GM18517 (cell line): ENCODE measurements around the gene METTL3.

Experiments
- ATAC-seq: cut with Tn5 transposase; IDR thresholded peaks from one replicate; pipeline ENCODE4 v1.9.1; 2021; ENCODE audit warnings: mild to moderate bottlenecking, moderate library complexity; ENCODE audit not compliant: unreplicated experiment

The METTL3 gene

DNA sequence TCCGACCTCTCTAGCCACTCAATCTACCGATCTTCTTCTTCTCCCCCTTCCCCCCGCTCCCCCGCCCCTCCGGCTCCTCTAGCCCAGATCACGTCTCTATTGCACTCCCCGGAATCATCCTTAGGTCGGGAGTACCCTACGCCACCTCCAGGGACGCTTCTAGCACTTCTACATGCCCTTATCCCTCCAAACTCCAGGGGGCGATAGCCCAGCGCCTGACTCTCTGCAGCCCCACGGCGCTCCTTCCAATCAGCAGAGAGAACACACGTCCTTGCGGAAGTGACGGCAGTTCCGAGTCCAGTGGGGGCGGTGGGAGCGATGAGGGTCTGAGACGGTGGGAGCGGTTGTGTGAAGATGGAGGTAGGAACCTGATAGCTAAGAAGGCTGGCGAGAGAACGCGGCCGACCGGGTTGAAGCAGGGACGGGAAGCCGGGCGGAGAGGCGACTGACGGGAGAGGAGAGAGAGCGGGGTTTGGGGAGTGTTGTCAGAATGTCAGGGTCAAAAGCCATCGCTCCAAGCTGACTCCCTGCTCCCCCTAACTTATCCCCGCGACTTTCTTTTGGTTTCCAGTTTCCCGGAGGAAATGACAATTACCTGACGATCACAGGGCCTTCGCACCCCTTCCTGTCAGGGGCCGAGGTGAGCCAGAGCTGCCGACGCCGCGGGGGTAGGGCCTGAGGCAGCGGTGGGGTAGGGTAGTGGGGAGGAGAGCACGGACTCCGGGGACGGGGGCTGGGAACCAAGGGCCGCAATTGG, 34.0 kb downstream of the METTL3 start, which contains the start of the genes RAB2B and TOX4:
Gene RAB2B, minus strand, starts transcription at position 35 of the 757 bp plus-strand sequence. CDS start 87 bp downstream, outside the sequence.
Gene TOX4, plus strand, starts transcription at position 271 of the 757 bp plus-strand sequence. Its CDS starts 84 bp downstream, at position 355.
- ATAC-seq, result peak; percentile 97

DNA sequence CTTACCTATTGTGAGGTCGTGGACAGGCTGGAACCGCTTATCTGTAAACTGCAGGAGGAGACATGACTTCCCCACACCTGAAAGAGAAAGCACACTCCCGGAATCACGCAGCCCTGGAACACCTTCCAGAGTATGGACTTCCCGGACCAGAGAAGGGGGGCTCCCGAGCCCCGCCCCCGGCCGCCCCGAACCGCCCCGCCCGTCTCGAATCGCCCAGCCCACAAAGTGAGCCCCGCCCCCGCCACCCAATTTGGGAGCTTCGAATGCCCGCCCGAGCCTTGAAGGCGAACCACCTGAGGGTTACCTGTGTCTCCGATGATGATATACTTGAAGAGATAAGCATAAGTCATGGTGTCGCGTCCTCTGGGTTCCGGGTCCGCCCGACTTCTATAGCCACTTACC, 34.6 kb downstream of the METTL3 start:
- ATAC-seq, result peak; percentile 14

DNA sequence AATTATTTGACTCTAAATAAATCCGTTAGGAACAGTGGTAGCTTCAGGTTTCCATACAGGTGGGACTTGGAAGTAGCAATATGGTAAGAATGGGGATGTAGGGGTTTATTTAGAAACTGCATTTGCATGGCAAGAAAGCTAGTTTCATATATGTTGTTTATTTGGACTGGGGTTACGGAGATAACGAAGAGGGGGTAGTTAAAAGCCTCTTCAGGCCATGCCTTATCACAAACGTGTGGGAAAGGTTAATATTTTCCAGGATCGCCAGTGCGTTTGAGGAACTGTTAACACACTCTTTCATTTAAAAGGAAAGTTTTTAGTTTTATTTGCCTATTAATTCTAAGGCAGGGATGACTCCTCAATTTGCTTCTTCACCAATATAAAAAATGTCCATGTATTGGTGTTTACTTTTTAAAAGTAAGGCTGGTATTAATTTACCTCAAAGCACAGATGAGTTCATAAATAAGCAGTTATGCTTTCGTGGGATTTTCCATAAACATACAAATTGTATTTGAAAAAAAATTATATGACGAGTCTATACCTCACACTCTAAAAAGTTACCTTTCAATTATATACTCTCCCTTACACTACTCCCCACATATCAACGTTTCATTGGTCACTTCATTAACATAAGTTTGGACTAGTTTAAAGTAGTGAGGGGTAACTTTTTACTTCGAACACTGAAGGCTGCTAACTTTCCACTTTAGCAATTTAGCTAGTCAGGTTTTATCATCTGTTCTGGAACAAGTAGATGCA, 35.2 kb downstream of the METTL3 start:
- ATAC-seq, result no peak

DNA sequence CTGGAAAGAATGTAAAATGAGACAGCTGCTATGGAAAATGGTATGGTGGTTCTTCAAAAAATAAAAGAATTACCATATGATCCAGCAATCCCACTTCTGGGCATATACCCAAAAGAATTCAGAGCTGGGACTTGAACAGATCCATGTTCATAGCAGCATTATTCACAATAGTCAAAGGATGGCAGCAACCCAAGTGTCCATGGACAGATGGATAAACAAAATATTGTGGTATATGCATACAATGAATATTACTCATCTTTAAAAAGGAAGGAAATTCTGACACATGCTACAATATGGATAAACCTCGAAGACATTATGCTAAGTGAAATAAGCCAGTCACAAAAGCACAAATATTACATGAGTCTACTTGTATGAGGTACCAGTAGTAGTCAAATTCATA, 43.5 kb downstream of the METTL3 start:
- no peak for ATAC-seq

DNA sequence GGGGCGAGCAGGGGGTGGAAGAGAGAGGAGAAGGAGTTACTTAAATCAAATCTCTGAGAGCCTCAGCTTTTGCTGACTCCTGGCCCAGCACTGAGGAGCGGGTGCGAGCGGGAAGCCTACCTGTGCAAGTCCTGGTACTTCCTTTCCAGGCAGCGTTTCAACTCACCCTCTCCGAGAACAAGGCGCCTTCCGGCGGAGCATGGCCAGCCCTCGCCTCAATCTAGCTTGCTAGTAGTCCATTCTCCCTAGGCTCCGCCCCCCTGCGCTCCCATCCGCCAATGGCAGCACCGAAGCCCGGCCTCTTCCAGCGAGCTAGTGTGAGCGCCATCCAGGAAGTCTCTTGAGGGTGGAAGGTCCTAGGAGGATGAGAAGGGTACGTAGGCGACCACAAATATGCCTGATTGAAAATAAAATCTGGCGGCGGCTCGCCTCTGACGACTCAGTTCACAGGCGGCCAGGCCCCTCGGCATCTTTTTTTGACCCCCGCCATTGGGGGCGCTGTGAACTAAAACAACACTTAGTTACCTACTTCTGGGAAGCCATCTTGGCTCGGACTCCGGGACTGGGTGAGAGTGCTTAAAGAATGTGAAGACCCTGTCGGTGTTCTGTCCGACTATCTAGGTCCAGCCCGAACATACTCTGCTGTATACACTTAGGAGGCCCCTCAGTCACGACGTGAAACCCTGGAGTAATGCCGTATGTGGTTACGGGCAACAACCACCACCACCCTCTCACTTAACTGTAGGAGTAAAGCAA, 55.0 kb downstream of the METTL3 start, which contains the start of gene CHD8:
Gene CHD8, minus strand, starts transcription at position 212 of the 756 bp plus-strand sequence. CDS start 24,480 bp downstream, outside the sequence.
- ATAC-seq, result peak; percentile 96

DNA sequence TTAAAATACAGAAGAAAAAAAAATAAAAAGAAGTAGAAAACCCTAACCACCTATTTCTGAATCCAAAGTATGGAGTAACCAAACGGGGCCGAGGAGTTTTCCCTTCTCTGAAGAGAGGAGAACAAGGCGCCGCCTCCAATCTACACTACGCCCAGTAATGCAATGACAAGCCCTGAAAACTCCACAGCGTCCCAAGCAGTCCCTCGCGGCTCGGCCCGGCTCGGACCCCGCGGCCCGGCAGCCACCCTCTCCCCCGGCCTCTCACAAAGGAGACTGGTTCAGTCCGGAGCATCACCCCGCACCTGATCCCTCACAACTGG, 55.6 kb downstream of the METTL3 start:
- ATAC-seq, result no peak

DNA sequence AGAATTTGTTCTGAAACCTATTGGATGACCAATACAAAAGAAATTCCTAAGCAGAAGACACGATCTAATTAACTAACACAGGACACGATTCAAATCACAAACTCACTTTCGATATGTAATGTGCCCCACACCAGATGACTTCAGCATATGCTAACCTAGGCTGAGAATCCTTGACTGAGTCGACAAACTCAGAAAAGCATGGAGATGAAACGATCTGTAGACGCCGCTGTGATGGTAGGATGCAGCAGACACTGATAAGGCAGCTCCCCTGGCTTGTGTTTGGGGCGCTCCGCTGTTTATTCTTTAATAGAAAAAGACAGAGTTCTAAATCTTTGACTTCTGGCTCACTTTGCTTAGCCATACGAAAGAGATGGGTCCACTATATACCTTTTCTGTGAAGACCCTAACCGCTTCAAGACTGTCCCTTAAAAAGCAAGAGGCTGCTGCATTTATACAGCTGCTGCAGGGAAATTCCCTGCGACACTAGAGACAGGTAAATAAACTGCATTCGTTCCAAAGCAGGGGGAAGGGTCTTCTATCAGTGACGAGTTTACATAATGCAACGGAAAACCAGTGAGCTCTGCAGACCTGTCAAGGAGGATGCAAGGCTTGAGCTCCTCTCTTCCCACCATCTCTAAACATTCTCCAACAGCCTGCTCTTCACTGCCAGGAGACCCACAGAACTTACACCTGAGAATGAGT, 56.1 kb downstream of the METTL3 start:
- ATAC-seq, result no peak

DNA sequence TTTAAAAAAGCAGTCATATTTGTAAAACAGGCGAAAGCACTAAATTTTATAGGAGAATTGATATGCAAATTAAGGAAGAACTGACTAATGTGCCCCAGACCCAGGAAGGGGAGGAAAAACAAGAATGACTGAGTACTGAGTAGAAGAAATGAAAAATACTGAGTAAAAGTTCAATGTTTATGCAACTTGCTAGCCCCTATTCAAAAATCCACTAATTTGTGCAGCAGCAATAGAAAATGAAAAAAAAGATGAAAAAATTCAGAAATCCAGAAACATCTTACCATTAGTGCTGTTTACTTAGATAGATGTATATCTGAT, 61.3 kb downstream of the METTL3 start:
- no peak for ATAC-seq
